ENCODE measurements around the gene MYO3B. TPM values are rescaled to one million over a fixed set of nuclear protein-coding genes. Genes with fewer than 3 reads are reported as not detected.

MYO3B gene
- total RNA-seq, 2 donors from 2014 or later = 0.31 TPM; not detected in 1

- H3K4me3 Mint-ChIP-seq = peak overlapping the region; percentile 68
- no peak overlapping the region for H3K27ac Mint-ChIP-seq
- peaks cover 23 to 40% of the 10 kb centered on the region in 2 donors for H3K4me1 Mint-ChIP-seq (ENCODE audit: low read depth in 2 of 2)
- H3K27me3 Mint-ChIP-seq = peaks cover 12% of the 10 kb centered on the region in 2 donors
- ATAC-seq (peak in 1 of 2 donors; percentile 65), DNase-seq (ENCODE audit: low spot score) (no peak)
- no peaks in the 10 kb centered on the region for H3K36me3 Mint-ChIP-seq
- H3K9me3 Mint-ChIP-seq = no peaks in the 10 kb centered on the region
Observed at GRCh38 chr2:170434900-170435621, 257.1 kb downstream of the MYO3B start.

DNA sequence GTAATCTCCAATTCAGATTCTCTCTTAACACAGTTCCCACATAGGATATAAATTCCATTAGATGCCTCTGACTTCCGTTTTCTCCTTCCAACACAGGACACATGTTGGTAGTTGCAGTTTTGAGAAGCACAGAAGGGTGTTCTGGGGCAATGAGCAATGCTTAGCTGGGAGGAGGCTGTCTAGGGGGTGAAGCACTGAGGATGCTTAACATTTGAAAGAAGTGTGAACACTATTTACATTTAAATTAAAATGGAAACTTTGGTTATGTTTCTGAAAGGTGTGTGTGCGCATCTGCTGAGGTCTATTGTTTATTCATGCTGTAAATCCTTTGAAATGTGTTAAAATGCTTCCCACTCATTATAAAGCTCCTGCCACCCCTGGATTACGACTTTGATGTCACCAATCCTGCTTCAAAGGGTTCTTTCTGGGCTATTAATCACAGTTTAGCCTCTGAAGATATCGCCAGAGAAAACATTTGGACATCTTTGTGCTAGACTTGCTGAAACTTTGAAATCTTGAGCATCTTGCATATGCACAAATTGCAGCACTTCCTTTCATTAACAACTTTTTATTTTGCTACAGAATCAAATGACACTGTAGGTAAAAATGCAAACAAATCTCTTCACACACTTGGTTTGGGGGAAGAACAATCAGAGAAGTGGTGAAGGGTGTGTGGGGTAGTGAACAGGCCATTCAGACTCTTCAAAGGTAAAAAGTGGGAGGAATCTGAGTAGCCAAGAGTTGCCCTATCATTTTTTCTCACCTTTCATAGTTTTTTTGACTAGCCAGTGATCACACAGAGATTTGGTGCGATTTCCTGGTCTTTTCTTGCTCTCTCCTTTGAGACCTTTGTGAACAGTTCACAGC is 258.4 kb downstream of the MYO3B start:
- no peak for DNase-seq (ENCODE audit: low spot score)
- H3K36me3 Mint-ChIP-seq = no peaks in the 10 kb centered on the region
- H3K9me3 Mint-ChIP-seq = no peaks in the 10 kb centered on the region
- peaks cover 23 to 40% of the 10 kb centered on the region in 2 donors for H3K4me1 Mint-ChIP-seq (ENCODE audit: low read depth in 2 of 2)
- no peak overlapping the region for H3K27ac Mint-ChIP-seq
- ATAC-seq = no peak
- H3K4me3 Mint-ChIP-seq = peak overlapping the region; percentile 68
- H3K27me3 Mint-ChIP-seq = peaks cover 12 to 14% of the 10 kb centered on the region in 2 donors

DNA sequence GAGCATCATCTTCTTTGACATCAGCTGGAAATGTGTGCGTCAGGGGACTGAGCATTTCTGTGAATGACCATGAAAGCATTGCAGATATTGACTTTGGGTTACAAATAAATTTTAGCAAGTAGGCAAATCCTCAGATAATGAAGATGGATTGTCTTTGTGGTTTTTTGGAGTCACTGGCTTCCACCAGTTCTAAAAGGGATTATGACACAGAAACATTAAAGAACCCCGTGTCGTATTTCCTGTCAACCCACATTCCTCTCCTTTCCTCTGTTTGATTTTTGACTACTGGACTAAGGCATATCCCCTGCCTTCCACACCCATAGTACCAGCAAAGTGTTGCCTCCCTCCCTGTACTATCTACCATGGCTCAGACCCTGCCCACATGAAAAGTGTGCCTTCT is 268.1 kb downstream of the MYO3B start:
- no peak for DNase-seq (ENCODE audit: low spot score)
- no peaks in the 10 kb centered on the region for H3K4me1 Mint-ChIP-seq (ENCODE audit: low read depth in 2 of 2)
- H3K4me3 Mint-ChIP-seq = no peak overlapping the region
- H3K36me3 Mint-ChIP-seq = no peaks in the 10 kb centered on the region
- no peaks in the 10 kb centered on the region for H3K9me3 Mint-ChIP-seq
- no peak overlapping the region for H3K27ac Mint-ChIP-seq
- ATAC-seq = no peak
- peaks cover 13 to 20% of the 10 kb centered on the region in 2 donors for H3K27me3 Mint-ChIP-seq

- Mint-ChIP-seq H3K27ac (no peak overlapping the region), H3K4me3 (no peak overlapping the region)
Observed at GRCh38 chr2:170449034-170449433, 271.1 kb downstream of the MYO3B start.

DNA sequence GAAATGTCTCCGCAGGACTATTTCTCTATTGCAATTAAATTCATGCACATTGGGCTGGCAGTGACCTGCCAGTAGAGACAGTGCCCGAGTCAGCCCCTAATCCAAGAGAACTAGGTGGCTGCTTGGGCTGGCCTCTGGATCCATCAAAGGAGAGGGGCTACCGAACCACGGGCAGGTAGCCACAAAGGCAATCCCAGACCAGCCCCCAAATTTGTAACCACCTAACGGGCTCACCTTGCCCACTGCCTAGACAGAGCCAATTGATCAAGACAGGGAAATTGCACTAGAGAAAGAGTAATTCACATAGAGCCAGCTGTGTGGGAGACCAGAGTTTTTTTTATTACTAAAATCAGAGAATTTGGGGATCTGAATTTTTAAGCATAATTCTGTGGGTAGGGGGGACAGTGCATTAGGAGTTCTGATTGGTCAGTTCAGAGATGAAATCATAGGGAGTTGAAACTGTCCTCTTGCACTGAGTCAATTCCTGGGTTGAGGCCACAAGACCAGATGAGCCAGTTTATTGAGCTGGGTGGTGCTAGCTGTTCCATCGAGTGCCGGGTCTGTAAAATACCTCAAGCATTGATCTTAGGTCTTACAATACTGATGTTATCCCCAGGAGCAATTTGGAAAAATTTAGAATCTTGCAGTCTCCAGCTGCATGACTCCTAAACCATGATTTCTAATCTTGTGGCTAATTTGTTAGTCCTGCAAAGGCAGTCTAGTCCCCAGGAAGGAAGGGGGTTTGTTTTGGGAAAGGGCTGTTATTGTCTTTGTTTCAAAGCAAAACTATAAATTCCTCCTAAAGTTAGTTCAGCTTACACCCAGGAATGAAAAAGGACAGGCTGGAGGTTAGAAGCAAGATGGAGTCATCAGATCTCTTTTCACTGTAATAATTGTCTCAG is 276.8 kb downstream of the MYO3B start:
- H3K27me3 Mint-ChIP-seq = peaks cover 5 to 6% of the 10 kb centered on the region in 2 donors
- no peak overlapping the region for H3K4me3 Mint-ChIP-seq
- H3K27ac Mint-ChIP-seq = no peak overlapping the region
- H3K36me3 Mint-ChIP-seq = no peaks in the 10 kb centered on the region
- ATAC-seq (no peak), DNase-seq (ENCODE audit: low spot score) (no peak)
- no peaks in the 10 kb centered on the region for H3K4me1 Mint-ChIP-seq (ENCODE audit: low read depth in 2 of 2)
- H3K9me3 Mint-ChIP-seq = no peaks in the 10 kb centered on the region

More at GRCh38 chr2:170449034-170449433, 271.1 kb downstream of the MYO3B start:
- Mint-ChIP-seq H3K4me1 (ENCODE audit: low read depth in 2 of 2) (no peaks in the 10 kb centered on the region), H3K36me3 (no peaks in the 10 kb centered on the region), H3K9me3 (no peaks in the 10 kb centered on the region), H3K27me3 (peaks cover 8 to 13% of the 10 kb centered on the region in 2 donors)
- no peak for DNase-seq (ENCODE audit: low spot score)
- no peak for ATAC-seq

GRCh38 chr2:170455617-170456426 is 277.9 kb downstream of the MYO3B start:
- H3K27me3 Mint-ChIP-seq = peaks cover 6% of the 10 kb centered on the region in 2 donors

DNA sequence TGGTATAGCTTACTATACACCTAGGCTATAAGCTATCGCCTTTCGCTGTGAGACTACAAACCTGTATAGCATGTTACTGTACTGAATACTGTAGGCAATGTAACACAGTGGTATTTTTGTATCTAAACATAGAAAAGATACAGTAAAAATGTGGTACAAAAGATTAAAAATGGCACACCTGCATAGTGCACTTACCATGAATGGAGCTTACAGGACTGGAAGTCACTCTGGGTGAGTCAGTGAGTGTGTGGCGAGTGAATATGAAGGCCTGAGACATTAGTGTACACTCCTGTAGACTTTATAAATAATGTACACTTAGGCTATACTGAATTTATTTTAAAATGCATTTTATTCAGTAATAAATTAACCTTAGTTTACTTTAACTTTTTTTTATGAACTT is 279.0 kb downstream of the MYO3B start:
- no peaks in the 10 kb centered on the region for H3K9me3 Mint-ChIP-seq
- peaks cover 4 to 6% of the 10 kb centered on the region in 2 donors for H3K27me3 Mint-ChIP-seq
- no peaks in the 10 kb centered on the region for H3K4me1 Mint-ChIP-seq (ENCODE audit: low read depth in 2 of 2)
- ATAC-seq (no peak), DNase-seq (ENCODE audit: low spot score) (no peak)
- no peak overlapping the region for H3K4me3 Mint-ChIP-seq
- H3K36me3 Mint-ChIP-seq = no peaks in the 10 kb centered on the region
- H3K27ac Mint-ChIP-seq = no peak overlapping the region

More at GRCh38 chr2:170455617-170456426, 277.9 kb downstream of the MYO3B start:
- no peaks in the 10 kb centered on the region for H3K36me3 Mint-ChIP-seq
- no peak overlapping the region for H3K4me3 Mint-ChIP-seq
- no peak overlapping the region for H3K27ac Mint-ChIP-seq
- no peak for DNase-seq (ENCODE audit: low spot score)
- H3K9me3 Mint-ChIP-seq = no peaks in the 10 kb centered on the region
- no peak for ATAC-seq
- H3K4me1 Mint-ChIP-seq (ENCODE audit: low read depth in 2 of 2) = no peaks in the 10 kb centered on the region

DNA sequence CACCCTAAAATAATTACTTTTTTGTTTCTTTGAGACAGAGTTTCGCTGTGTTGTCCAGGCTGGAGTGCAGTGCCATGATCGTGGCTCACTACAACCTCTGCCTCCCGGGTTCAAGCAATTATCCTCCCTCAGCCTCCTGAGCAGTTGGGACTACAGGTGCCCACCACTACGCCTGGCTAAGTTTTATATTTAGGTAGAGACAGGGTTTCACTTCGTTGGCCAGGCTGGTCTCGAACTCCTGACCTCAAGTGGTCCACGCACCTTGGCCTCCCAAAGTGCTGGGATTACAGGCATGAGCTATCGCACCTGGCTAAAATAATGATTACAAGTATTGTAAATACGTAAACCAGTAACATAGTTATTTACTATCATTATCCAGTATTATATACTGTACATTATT is 279.8 kb downstream of the MYO3B start:
- no peak for ATAC-seq
- no peaks in the 10 kb centered on the region for H3K36me3 Mint-ChIP-seq
- no peaks in the 10 kb centered on the region for H3K9me3 Mint-ChIP-seq
- no peak for DNase-seq (ENCODE audit: low spot score)
- H3K27me3 Mint-ChIP-seq = peaks cover 9 to 14% of the 10 kb centered on the region in 2 donors
- no peaks in the 10 kb centered on the region for H3K4me1 Mint-ChIP-seq (ENCODE audit: low read depth in 2 of 2)
- no peak overlapping the region for H3K27ac Mint-ChIP-seq
- H3K4me3 Mint-ChIP-seq = no peak overlapping the region

DNA sequence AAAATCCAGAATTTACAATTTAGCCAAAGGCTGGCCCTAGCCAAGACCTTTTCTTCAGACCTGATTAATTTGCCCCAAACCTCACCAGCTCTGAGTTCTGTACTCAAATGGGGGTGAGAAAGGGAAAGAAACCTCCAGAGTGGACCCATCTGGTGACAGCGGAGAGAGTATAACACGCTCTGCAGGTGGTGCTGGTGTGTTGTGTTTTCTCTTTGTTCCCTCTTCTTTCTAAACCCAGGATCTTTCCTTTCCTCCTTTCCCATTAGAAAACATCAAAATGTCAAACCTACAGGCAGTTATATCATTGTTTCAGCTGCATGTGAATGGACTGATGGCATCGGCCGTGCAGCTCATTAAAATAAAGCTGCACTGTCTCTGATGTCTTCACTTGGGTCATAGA is 283.9 kb downstream of the MYO3B start:
- Mint-ChIP-seq H3K9me3 (no peaks in the 10 kb centered on the region), H3K4me3 (no peak overlapping the region), H3K27ac (no peak overlapping the region), H3K36me3 (no peaks in the 10 kb centered on the region), H3K4me1 (ENCODE audit: low read depth in 2 of 2) (no peaks in the 10 kb centered on the region), H3K27me3 (peaks cover 9 to 10% of the 10 kb centered on the region in 2 donors)
- ATAC-seq (no peak), DNase-seq (ENCODE audit: low spot score) (no peak)

- Mint-ChIP-seq H3K36me3 (no peaks in the 10 kb centered on the region), H3K27me3 (peaks cover 9 to 10% of the 10 kb centered on the region in 2 donors), H3K27ac (no peak overlapping the region), H3K4me1 (ENCODE audit: low read depth in 2 of 2) (no peaks in the 10 kb centered on the region), H3K9me3 (no peaks in the 10 kb centered on the region), H3K4me3 (no peak overlapping the region)
- ATAC-seq (peak in 1 of 2 donors; percentile 25), DNase-seq (ENCODE audit: low spot score) (no peak)
Observed at GRCh38 chr2:170462433-170463205, 284.7 kb downstream of the MYO3B start.

GRCh38 chr2:170463206-170463537 is 285.2 kb downstream of the MYO3B start:
- Mint-ChIP-seq H3K27ac (no peak overlapping the region), H3K36me3 (no peaks in the 10 kb centered on the region), H3K4me3 (no peak overlapping the region), H3K4me1 (ENCODE audit: low read depth in 2 of 2) (no peaks in the 10 kb centered on the region), H3K9me3 (no peaks in the 10 kb centered on the region), H3K27me3 (peaks cover 9 to 10% of the 10 kb centered on the region in 2 donors)
- DNase-seq (ENCODE audit: low spot score) (no peak), ATAC-seq (no peak)

- H3K9me3 Mint-ChIP-seq = no peaks in the 10 kb centered on the region
- ATAC-seq = no peak
- H3K4me3 Mint-ChIP-seq = no peak overlapping the region
- no peaks in the 10 kb centered on the region for H3K4me1 Mint-ChIP-seq (ENCODE audit: low read depth in 2 of 2)
- DNase-seq (ENCODE audit: low spot score) = no peak
- H3K27ac Mint-ChIP-seq = no peak overlapping the region
- peaks cover 7 to 10% of the 10 kb centered on the region in 2 donors for H3K27me3 Mint-ChIP-seq
- H3K36me3 Mint-ChIP-seq = no peaks in the 10 kb centered on the region
Observed at GRCh38 chr2:170464268-170464667, 286.3 kb downstream of the MYO3B start.

Data from natural killer cell treated with Interleukin-12 subunit alpha and Interleukin-12 subunit beta and Interleukin-15 and Interleukin-18, amount 100 ng/mL, for 72 hours (primary cell).